HEK293 (cell line): ENCODE data around the gene SCNN1A.

Source experiments
- BCL11A ChIP-seq: fragments of 450-650 bp; formaldehyde crosslinking; IDR thresholded peaks from 2 replicates; pipeline ENCODE4 v1.5.1; 2016; ENCODE audit warnings: low read depth, missing biosample characterization, missing genetic modification characterization
- GLIS1 ChIP-seq: fragments of 450-650 bp; formaldehyde crosslinking; IDR thresholded peaks from 2 replicates; pipeline ENCODE4 v1.5.1; 2016; ENCODE audit warnings: missing biosample characterization, missing genetic modification characterization
- GLIS2 ChIP-seq: fragments of 450-650 bp; formaldehyde crosslinking; IDR thresholded peaks from 2 replicates; pipeline ENCODE4 v1.5.1; 2016; ENCODE audit warnings: missing biosample characterization, missing genetic modification characterization
- IKZF3 ChIP-seq: fragments of 450-650 bp; IDR thresholded peaks from 2 replicates; pipeline ENCODE4 v1.5.0; 2018; ENCODE audit warnings: missing biosample characterization, mild to moderate bottlenecking, missing genetic modification characterization, moderate library complexity
- KLF10 ChIP-seq: fragments of 450-650 bp; IDR thresholded peaks from 2 replicates; pipeline ENCODE4 v1.5.1; 2018; ENCODE audit warnings: missing biosample characterization, mild to moderate bottlenecking, missing genetic modification characterization
- KLF17 ChIP-seq: fragments of 450-650 bp; formaldehyde crosslinking; IDR thresholded peaks from 2 replicates; pipeline ENCODE4 v1.5.1; 2016; ENCODE audit warnings: missing biosample characterization, missing genetic modification characterization
- PATZ1 ChIP-seq: fragments of 450-650 bp; formaldehyde crosslinking; IDR thresholded peaks from 2 replicates; pipeline ENCODE4 v1.5.1; 2016; ENCODE audit warnings: missing biosample characterization, missing genetic modification characterization
- PRDM10 ChIP-seq: fragments of 450-650 bp; formaldehyde crosslinking; IDR thresholded peaks from 2 replicates; pipeline ENCODE4 v1.5.1; 2016; ENCODE audit warnings: missing biosample characterization, missing genetic modification characterization
- PRDM2 ChIP-seq: fragments of 450-650 bp; formaldehyde crosslinking; IDR thresholded peaks from 2 replicates; pipeline ENCODE4 v1.5.1; 2016; ENCODE audit warnings: missing biosample characterization, missing genetic modification characterization, borderline replicate concordance
- TCF7L2 ChIP-seq: IDR thresholded peaks from 2 replicates; pipeline ENCODE4 v1.6.1; 2011; ENCODE audit warnings: low read depth, mild to moderate bottlenecking, inconsistent platforms, low read length, moderate library complexity, borderline replicate concordance
- ZBTB17 ChIP-seq: fragments of 450-650 bp; formaldehyde crosslinking; IDR thresholded peaks from 2 replicates; pipeline ENCODE4 v1.5.1; 2016; ENCODE audit warnings: missing biosample characterization, missing genetic modification characterization
- ZNF10 ChIP-seq: fragments of 450-650 bp; formaldehyde crosslinking; IDR thresholded peaks from 2 replicates; pipeline ENCODE4 v1.5.1; 2017; ENCODE audit warnings: missing biosample characterization, missing genetic modification characterization
- ZNF202 ChIP-seq: fragments of 450-650 bp; formaldehyde crosslinking; IDR thresholded peaks from 2 replicates; pipeline ENCODE4 v1.5.1; 2016; ENCODE audit warnings: missing biosample characterization, missing genetic modification characterization, borderline replicate concordance
- ZNF366 ChIP-seq: fragments of 450-650 bp; formaldehyde crosslinking; conservative IDR thresholded peaks from 2 replicates; pipeline ENCODE4 v1.5.1; 2016; ENCODE audit warnings: missing biosample characterization, missing genetic modification characterization
- ZNF513 ChIP-seq: fragments of 450-650 bp; IDR thresholded peaks from 2 replicates; pipeline ENCODE4 v1.5.1; 2018; ENCODE audit warnings: missing biosample characterization, missing genetic modification characterization
- ZNF629 ChIP-seq: fragments of 450-650 bp; formaldehyde crosslinking; IDR thresholded peaks from 2 replicates; pipeline ENCODE4 v1.5.1; 2017; ENCODE audit warnings: missing biosample characterization, missing genetic modification characterization
- ZNF654 ChIP-seq: fragments of 450-650 bp; formaldehyde crosslinking; IDR thresholded peaks from 2 replicates; pipeline ENCODE4 v1.5.1; 2016; ENCODE audit warnings: low read depth, missing biosample characterization, missing genetic modification characterization
- ZNF692 ChIP-seq: fragments of 450-650 bp; formaldehyde crosslinking; IDR thresholded peaks from 2 replicates; pipeline ENCODE4 v1.5.1; 2016; ENCODE audit warnings: missing biosample characterization, missing genetic modification characterization

SCNN1A gene

GRCh38 chr12:6367065-6367968 lies 8.0 kb downstream of the SCNN1A start (continued):
- no peak for TF ChIP-seq PRDM10 (tag by site-specific recombination)
- 0 out of 2 replicates have a peak, but pooled peaks have one; percentile 10 for TF ChIP-seq PATZ1 (tag by site-specific recombination)
- TF ChIP-seq BCL11A (tag by site-specific recombination) = no peak
- no peak for TF ChIP-seq GLIS2
- TF ChIP-seq ZNF10 (tag by site-specific recombination) = no peak
- TF ChIP-seq ZNF513 = no peak
- TF ChIP-seq IKZF3 (tag by site-specific recombination) = no peak
- no peak for TF ChIP-seq KLF17 (tag by site-specific recombination)
- TF ChIP-seq GLIS1 = peak; percentile 20; the same call in 1 of the 2 replicates
- TF ChIP-seq ZBTB17 (tag by site-specific recombination) = peak; percentile 92
- no peak for TF ChIP-seq ZNF629 (tag by site-specific recombination)
- 0 out of 2 replicates have a peak, but pooled peaks have one; percentile 20 for TF ChIP-seq ZNF654 (tag by site-specific recombination)
- no peak for TF ChIP-seq TCF7L2
- TF ChIP-seq ZNF202 (tag by site-specific recombination) = no peak
- TF ChIP-seq ZNF692 (tag by site-specific recombination) = no peak
- TF ChIP-seq KLF10 (tag by site-specific recombination) = no peak
- no peak for TF ChIP-seq ZNF366 (tag by site-specific recombination)
- TF ChIP-seq PRDM2 (tag by site-specific recombination) = no peak
